ENCODE measurements around the gene TMCO2.

Gene TMCO2

DNA sequence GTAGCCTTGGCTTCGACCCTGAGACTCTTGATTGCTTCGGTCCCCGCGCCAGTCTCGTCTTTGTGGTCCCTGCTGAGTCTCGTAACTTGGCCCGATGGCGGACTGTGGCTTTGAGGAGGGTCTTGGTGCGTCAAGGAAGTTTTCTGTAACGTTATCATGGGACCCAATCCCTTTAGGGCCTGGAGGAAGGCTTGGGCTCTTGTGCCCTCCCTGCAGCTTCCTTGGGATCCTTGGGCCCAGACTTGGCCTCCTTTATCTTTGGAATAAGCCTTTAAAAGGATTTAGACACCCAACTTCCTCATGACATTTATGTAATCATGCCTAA is 10.7 kb downstream of the TMCO2 start:
- DNase-seq = no peak

DNA sequence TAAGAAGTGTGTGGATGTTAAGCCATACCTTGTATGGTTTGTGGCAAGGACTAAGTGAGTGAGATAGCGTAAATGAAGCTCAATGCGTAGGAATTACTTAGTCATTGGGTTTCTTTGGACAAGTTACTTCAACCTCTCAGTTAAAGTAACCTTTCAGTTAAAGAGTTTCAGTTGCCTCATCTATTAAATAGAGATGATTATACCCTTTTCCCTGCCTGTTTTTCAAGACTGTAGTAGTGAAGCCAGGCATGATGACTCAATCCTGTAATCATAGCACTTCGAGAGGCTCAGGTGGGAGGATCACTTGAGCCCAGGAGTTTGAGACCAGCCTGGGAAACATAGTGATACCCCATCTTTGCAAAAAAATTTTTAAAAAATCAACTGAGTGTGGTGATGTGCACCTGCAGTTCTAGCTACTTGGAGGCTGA is 16.6 kb downstream of the TMCO2 start:
- peak; percentile 44 for DNase-seq

DNA sequence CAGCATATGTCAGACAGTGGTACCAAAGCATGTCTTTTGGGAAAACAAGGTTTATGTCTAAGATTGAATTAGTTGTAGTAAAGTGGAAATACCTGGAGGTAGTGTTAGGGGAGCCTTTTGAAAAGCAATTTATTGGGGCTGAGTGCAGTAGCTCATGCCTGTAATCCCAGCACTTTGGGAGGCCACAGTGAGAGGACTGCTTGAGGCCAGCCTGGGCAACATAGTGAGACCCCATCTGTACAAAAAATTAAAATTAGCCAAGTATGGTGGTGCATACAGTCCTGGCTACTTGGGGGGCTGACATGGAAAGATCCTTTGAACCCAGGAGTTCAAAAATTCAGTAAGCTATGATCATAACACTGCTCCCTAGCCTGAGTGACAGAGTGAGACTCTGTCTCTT is 17.6 kb downstream of the TMCO2 start:
- DNase-seq = no peak

DNA sequence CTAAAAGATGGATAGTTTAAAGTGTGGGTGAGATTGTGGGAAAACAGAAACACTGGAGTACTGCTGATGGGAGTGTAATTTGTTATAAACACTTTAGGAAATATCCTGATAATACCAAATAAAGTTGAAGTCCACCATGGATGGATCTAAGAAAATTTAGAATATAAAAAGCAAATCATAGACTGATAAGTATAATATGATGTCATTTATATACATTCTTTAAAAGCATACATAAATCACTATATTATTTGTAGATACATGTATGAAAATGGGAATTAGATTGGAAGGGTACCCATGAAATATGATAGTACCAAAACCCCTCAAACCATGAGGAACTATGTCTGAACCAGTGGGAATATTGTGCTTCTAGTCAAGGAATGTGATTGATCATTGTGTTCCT is 18.2 kb downstream of the TMCO2 start:
- no peak for DNase-seq

DNA sequence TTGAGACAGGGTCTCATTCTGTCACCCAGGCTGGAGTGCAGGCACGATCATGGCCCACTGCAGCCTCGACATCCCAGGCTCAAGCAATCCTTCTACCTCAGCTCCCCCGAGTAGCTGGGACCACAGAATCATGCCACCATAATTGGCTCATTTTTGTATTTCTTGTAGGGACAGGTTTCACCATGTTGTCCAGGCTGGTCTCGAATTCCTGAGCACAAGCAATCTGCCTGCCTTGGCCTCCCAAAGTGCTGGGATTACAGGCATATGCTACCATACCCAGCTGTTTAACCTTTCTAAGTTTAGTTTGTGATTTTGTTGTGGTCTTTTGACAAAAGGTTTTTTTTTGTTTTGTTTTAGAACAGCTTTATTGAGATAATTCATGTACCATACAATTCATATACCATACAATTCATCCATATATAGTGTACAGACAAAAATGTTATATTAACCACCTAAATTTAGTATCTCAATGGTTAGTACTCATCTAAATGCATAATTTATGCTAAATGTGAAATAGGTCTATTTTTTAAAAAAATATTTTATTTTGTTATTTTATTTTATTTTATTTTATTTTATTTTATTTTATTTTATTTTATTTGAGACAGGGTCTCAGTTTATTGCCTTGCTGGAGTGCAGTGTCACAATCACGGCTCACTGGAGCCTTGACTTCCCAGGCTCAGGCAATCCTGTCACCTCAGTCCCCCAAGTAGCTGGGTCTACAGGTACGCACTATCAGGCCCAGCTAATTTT is 19.2 kb downstream of the TMCO2 start:
- DNase-seq = no peak

DNA sequence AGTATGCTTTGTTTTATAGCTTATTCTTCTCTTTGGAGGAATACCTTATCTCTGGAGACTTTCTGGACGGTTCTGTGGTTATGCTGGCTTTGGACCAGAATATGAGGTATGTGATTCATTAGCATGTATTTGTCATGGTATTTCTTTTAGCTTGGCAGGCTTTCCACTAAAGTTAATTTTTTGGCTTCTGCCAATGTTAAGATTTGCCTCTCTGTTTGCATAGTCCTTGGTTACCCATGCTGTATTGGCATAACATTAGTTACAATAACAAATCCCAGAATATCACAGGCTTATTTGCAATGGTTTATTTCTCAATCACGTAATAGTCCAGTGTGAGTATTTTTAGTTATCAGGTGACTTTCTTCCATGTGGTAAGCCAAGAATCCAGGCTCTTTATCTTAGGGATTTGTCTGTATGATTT is 20.0 kb downstream of the TMCO2 start:
- DNase-seq = no peak

DNA sequence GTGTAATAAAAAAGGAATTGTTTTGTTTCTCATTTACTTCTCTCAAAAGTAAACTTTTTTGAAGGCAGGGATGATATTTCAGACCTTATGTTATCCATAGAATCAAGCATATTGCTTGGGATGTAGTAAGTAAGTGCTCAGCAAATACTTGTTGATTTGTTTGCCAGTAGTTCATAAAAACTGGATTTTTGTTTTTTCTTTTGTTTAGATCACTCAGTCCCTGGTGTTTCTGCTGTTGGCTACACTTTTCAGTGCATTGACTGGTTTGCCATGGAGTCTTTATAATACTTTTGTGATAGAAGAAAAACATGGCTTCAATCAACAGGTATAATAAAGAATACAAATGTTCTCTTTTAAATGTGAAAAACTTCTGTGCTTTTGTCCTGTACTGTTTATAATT is 20.5 kb downstream of the TMCO2 start:
- DNase-seq = no peak

DNA sequence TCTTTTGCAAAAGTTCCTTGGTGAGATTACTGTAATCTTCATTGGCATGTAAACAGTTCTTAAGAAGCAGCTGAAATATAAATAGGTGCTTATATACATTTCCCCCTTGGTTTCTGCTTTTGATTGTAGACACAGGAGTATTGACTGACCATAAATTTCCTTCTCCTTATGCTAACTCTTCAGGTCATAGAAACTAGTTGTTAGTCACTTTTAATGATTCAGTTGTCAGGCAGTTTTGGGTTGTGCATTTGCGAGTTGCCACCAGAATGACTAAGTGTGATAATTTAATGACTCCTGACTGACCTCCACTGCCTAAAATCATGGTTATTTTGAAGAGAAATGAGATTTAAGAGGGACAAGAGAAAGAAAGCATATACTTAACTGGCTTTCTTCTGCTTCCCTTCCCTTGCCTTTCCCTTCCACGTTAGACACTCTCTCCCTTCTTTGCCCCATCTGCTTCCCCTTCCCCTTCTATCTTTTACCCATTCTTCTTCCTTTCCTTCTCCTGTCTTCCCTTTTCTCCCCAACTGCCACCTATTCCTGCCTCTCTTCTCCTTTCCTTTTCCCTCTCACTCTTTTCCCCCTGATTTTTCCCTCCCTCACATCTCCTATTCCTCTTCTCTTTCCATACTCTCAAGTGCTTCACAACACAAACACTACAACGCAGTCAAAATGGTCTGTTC is 22.6 kb downstream of the TMCO2 start:
- DNase-seq = peak; percentile 37

DNA sequence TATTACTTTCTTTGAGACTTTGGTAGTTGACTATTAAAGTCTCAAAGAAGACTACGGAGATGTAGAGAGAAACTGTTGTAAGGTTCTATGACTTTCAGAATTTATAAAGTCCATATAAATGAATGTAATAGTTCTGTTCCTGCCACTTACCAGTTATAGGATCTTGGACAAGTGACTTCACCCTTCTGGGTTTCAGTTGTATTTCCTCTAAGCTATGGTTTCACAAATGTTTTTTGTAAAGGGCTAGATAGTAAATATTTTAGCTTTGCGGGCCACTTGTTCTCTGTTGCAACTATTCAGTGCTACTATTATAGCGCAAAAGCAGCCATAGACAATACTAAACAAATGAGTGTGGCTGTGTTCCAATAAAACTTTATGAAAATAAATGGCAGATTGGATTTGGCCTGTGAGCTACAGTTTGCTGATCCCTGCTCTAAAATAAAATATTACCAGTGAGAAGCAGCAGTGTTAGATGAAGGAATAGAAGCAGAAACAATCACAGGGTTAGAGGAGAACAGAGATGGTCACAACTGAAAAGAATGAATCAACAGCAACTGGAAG is 25.0 kb downstream of the TMCO2 start:
- DNase-seq = no peak

DNA sequence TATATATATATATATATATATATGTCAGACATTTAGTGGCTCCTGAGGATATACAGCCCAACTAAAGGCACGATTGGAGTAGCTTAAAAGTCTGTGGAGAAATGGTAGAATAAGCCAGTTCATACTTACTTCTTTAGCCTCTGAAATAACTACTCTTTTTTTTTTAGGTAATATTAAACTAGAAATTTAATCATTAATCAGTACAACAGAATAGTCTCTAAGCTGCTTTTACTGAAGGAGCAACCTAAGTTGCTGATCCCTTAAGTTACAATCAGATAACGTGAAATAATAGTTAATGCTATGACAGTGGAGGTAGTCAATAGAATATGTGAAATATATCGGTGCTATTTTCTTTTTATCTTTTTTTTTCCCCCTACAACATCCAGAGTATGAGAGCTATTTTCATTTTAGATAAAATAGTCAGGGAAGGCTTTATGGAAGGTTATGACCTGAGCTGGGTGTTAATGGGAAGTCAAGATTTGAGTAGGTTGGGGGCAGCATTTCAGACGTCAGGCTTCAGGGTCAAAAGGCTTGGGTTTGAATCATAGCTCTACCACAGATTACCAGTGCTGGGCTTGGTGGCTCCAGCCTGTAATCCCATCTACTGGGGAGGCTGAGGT is 25.9 kb downstream of the TMCO2 start:
- no peak for DNase-seq

DNA sequence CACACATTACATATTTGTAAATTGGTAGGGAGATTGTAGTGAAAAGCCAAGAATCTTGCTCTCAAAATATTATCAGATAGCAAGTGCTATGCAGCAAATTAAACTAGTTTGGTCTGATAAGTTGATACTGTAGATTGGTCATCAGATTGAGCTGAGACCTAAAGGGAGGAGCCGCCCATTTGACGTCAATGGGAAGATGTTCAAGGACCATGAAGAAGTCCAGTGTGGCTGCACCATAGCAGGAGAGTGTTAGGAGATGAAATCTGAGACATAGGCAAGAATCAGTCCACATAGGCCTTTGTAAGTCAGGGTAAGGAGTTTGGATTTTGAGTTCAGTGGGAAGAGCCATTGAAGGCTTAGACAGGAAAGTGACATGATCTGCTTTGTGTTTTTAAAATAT is 26.6 kb downstream of the TMCO2 start:
- DNase-seq = no peak

DNA sequence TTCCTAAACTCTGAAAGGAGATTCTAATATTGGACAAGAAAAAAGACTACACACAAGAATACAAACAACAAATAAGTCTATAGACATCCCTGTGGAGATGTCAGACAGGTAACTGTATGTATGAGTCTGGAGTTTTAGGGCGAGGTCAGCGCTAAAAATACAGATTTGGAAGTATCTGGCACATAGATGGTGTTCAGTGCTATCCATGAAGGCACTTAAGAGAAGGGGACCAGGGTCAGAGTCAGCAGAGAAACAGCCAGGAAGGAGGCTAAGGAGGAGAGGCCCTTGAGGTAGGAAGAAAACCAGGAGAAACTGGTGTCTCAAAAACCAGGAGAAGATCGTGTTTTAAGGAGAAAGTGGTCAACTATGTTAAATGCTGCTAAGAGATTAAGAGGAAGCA is 28.4 kb downstream of the TMCO2 start:
- DNase-seq = no peak

DNA sequence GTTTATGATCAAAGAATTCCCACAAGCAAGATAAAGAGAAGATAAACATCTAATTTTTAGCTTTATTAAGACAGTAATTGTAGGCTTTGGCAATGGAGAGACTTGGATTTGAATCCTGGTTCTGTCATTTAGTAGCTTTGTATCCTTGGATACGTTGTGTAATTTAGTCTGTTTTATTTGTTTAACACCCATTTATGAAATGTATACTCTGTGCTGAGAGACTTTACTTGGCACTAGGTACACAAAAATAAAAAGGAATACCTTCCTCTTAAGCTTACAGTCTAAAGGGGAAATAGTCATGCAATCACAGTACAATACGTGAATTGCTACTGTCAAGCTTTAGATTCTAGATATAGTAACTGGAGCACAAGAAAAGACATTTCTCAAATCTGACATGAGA is 34.1 kb downstream of the TMCO2 start:
- no peak for DNase-seq

DNA sequence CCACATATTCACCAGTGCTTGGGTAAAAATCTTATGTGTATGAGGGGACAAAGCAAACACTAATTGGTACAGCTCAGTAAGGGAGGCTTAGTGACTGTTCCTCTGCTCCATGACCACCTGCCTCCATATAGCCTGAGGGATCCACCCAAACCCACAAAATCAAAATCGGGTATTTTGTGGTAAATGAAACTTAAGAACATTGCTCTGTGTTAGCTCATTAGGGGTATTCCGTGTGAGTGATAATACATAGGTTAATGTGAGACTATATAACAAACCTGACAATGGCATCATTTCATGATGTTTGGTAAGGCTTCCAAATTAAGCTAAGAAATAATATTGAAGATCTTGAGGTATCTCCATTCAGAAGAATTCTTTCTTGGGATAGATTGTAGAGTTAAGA is 43.6 kb downstream of the TMCO2 start:
- DNase-seq = no peak

DNA sequence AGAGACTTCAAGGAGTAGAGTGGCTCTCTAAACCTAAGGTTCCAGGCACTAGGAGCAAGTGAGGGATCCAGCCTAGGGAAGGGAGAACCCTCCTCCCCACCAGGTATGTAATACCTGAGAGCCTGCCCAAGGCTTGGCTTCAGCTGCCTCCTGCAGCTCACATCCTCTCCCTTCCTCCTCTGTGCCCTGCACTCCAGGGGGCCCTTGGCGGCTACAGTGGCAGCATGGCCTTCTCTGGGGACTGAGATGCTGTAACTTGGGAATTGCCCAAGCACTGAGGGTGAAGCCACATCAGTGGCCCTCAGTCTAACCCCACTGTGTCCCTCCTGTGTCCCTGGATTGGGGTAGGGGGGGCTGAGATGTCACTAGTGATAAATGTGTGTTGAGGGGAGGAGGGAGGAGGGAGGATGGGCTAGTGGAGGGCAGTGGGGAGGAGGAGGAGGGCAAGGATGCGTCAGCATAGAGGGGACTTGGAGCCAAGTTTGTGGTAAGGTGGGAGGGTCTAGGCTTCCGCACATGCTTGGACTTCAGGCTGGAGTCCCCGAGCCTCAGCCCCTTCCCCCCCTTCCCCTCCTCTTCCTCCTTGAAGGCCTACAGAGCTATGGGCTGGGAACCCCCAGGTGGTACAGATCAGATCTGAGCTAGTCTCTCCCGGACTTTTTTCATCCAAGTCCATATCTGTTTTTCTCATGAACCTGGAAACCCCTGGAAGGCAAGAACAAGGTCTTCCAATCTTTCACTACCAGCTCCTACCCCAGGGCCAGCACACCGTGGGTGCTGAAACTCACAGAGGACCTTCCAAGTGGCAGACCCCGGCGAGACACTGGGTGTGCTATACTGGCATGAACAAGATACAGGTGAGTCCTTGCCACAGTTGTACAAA is 51.9 kb downstream of the TMCO2 start:
- no peak for DNase-seq

DNA sequence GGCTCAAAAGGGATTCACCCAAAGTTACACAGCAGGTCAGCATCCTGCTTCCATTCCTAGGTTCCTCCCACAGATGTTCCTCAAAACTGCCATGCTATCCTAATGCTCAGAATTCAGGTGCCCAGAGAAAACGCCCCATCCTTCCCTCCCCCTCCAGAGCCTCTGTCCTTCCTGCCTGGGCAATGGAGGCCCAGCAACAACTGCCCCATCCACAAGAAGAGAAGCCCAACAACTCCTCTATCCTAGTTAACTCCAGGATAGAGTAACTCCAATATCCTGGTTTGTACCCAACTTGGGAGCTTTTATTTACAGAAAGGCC is 52.5 kb downstream of the TMCO2 start:
- DNase-seq = no peak

DNA sequence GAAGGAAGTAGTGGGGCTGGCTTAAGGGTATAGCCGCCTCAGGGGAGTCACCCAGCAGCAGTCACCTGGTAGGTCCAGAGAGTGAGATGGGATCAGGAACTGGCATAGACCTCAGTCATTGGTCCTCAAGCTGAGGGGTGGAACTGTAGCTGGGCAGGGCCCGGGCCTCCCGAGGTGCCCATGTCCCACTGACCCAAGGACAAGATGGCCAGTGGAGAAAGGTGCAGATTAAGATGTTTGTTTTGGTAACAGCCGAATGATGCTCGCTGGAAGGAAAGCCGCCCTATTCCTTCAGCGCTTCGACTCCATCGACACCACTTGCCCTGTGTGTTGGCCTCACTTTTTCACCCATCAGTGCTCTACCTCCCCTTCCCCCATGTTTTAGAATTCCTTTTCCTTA is 52.9 kb downstream of the TMCO2 start:
- no peak for DNase-seq

DNA sequence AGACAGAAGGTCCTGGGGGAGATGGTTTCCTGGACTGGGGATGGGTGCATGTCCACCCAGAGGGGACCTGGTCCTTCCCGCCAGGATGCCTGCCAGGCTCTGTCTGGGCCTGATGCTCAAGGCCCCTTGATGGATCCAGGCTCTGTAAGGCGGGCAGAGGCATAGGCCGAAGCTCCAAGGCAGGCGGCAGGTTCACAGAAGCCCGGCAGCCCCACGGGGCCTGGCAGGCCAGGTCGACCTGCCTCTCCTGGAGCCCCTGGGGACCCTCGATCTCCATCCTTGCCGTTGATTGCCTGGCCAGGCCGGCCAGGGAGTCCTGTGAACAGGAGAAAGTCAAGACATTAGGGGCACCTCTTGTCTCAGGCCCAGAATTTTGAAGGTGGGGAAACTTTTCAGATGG is 53.3 kb downstream of the TMCO2 start:
- DNase-seq = no peak

Data from activated CD4-positive, alpha-beta T cell treated with anti-CD3 and anti-CD28 coated beads for 48 hours (primary cell).